Stimulated activated CD8-positive, alpha-beta memory T cell treated with anti-CD3 and anti-CD28 coated beads, Interleukin-2, amount 100 ng/mL, for 48 hours (primary cell): ENCODE measurements around the gene FBLL1.
"Not testable (repeated sequence)": the region's sequence is repeated elsewhere in the genome, so short reads cannot be mapped to it uniquely, and the experiment has no call there.

ENCODE experiments used
- DNase-seq, 2 donors: peaks; one replicate each; pipeline ENCODE4 v3.0.0-alpha.2; 2020; ENCODE audit warnings: low read depth in 2 of 2

The FBLL1 gene

DNA sequence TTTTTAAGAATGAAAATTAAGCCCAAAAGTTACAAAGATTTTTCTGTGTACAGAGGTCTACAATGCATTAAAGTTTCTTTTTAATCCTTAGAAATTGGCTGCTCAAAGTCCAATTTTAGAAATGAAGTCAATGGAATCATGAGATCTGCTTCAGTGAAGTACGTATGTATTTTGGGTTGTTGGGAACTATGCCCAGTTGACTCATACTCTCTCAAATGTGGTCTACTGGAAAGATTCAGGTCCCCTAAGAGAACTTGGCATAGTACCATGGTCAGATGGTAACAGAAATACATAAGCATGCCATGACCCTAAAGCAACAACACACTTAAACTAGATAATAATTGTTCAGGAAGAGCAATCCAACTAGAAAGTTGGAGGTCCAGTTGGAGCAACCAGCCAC lies 23.0 kb downstream of the FBLL1 start:
- no peak for DNase-seq

DNA sequence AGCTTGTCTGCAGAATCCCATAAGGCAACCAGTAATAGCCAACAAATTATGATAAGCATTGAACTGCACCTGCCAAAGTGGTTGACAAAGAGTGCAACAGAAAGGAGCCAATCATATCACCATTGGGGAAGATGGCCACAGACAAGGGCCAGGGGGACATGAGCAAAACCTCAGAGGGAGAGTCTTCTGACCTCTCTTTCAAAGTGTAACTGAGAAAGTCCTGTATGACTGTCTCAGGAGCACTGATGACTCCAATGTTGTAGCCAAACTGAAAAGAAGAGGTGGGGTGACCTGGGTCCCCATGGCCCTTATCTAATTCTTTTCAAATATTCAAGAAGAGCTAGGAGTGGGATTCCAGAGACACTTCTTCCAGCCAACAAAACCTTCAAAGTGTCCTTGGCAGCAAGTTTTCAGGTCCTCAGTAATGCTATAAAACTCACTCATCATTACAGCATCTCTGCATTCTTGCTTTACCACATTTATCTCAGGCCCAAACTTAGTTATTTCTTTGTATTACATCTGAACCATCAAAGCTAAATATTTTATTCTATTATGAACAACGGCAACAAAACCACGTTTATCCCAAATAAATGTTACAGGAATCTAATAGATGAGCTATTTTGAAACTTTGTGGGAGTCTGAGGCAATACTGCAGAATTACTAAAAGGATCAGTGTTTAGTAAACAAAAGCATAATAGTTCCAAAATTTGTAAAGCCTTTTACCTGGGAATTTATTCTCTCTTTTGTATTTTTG lies 24.4 kb downstream of the FBLL1 start:
- DNase-seq: no peak

DNA sequence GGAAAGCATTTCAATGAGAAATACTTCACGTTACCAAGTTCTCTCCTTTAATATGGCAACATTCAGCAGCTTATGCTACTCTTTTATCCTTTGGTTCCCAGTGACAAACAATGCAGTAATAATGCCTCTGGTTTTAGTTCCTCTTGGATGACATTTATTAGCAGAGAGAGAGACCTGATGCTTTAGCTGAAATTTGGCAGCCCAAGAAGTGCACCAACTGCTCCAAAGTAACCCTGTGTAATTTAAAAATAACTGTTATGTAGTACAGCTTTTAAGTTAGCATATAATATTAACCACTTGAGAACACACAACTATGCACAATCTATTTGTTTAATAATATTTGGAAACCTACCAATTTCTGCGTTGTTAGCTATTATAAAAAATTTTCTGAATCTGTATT lies 28.3 kb downstream of the FBLL1 start:
- no peak for DNase-seq

DNA sequence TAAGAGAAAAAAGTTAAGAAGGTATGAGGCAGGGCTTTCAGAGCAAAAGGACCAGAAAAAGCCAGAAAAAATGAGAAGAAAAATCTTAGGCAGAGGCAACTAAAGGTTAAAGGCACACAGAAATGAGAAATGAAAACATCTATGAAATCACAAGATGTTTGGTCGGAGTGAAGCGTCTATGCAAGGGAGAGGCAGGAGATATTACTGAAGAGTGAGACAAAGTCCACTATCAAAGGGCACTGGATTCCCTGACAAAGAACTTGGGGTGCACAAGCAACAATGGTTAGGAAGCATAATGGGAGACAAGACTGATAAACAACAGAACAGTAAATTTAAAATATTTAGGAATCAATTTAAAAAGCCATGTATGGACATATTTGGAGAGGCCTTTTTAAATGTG lies 33.2 kb downstream of the FBLL1 start:
- DNase-seq: no peak

DNA sequence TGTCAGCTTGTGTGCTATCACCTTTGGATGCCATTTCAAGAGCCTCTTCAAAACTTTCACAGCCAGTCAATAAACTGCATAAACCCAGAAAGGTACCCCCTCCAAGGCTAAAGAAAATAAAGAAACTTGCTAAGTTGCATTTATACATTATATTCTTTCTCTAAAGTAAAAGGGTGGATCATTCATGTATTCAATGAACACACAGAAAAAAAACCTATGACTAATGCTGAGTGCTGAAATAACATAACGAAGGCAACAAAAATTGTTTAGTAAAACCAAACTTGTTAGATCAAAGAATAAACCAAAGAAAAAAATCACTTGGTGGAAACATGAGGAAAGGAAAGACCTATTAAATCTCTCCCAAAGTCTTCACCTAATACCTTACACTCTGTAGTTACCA lies 34.9 kb downstream of the FBLL1 start:
- no peak for DNase-seq

DNA sequence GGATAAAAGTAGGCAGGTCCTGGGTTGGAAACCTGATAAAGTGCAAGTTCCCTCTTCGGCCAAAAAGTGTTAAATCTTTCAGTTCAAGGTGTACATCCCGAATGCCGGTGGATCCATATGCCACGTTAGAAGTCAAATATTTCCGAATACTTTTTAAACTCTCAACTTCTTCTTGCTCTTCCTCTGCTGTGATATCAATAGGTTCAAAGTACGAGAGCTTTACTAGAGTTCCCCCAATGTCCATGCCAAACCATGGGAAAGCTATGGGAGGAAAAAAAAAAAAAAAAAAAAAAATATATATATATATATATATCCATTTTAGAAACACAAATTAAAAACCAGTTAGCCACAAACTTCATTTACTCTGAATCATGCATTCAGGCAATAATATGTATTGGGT lies 39.6 kb downstream of the FBLL1 start:
- DNase-seq: no peak

DNA sequence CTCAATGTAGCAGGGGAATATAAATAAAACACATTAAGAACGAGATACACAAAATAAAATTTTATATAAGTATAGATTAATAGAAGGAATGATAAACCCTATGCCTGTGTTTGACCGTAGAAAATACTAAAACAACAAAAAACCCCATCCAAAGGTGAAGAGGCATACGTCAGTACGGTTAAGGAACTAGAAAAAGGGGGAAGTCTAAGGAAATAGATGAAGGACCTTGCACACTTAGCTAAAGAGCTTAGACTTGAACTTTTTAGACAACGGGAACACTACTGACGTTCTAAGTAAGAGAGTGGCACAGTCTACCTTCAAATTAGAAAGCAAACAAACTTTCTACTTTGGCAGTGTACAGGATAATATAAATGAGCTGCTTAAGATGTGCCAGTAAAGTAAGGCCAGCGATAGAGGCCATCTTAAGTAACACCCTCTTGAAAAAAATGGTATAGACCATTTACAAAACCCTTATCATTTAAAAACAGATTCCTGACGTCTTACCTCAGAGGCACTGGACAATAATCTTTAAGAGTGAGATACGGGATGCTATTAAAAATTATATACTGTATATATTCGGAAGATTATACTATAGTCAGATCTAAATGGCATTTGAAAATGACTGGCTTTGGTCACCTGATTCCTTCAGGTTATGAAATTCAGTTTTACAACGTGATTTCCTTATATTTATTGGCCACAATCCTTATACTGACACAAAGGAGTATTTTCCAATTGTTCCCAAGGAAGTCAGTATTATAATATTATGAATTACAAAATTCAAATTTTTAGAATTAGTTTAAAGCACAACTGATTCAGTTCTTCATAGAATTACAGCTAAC lies 41.6 kb downstream of the FBLL1 start:
- DNase-seq: no peak

DNA sequence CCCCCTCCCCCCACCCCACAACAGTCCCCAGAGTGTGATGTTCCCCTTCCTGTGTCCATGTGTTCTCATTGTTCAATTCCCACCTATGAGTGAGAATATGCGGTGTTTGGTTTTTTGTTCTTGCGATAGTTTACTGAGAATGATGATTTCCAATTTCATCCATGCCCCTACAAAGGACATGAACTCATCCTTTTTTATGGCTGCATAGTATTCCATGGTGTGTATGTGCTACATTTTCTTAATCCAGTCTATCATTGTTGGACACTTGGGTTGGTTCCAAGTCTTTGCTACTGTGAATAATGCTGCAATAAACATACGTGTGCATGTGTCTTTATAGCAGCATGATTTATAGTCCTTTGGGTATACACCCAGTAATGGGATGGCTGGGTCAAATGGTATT lies 44.6 kb downstream of the FBLL1 start:
- DNase-seq: not testable (repeated sequence)

DNA sequence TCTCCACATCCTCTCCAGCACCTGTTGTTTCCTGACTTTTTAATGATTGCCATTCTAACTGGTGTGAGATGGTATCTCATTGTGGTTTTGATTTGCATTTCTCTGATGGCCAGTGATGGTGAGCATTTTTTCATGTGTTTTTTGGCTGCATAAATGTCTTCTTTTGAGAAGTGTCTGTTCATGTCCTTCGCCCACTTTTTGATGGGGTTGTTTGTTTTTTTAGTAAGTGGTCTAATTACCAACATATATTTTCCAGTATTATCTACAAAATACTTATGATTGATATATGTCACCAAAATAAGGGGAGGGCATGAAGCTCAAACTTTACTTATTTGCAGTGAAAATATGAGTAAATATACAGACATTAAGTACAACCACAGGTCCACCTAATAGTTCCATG lies 45.1 kb downstream of the FBLL1 start:
- DNase-seq: not testable (repeated sequence)

DNA sequence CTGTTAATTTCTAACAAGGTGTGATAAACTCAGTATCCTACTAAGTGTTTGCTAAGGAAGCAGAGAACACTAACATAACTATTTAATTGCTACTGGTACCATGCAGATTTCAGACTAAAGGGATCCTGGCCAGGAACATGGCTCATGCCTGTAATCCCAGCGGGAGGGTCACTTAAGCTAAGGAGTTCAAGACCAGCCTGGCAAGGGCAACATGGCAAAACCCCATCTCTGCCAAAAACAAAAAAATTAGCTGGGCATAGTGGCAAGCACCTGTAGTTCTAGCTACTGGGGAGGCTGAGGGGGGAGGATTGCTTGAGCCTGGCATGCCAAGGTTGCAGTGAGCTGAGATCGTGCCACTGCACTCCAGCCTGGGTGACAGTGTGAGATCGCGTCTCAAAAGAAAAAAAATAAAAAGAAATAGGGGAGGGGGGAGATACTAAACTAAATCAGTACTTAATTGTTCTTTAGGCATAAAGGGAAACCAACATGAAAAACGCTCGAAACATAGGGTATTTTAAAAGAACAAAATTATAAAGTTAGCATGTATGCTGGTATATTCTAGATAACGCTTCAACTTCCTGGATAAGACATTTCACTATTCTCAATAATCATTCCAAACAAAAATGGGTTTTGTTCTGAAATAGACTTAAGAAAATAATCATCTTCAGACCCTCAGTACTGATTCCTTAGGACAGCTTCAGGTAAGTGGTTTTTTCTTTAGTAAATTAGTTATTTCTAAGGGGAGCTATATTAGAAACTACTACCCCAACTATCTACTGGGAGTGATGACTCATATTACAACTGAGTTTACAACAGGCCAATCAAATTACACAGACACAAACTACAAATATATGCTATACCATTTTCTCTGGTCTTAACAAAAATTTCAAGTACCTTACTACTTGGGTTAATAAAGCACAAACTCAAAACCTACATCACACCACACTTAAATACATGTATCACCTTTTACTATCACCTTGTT lies 46.6 kb downstream of the FBLL1 start:
- no peak for DNase-seq

DNA sequence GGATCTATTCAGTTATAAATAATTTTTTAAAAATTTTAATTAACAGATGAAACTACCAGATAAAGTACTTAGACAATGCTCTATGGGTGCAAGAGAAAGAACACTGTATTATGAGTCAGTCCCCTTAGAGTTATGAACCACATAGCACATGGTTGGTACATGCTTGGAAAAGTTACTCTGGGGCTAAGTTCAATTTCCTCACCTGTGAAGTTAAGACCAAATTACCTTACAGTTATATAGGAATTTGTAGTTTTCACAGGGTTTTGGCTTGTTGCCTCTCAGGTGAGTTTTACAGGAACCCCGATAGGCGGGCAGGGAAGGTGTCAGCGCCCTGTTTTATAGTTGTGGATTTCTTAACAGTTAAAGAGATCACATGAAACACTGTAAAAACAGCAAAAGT lies 48.9 kb downstream of the FBLL1 start:
- no peak for DNase-seq

DNA sequence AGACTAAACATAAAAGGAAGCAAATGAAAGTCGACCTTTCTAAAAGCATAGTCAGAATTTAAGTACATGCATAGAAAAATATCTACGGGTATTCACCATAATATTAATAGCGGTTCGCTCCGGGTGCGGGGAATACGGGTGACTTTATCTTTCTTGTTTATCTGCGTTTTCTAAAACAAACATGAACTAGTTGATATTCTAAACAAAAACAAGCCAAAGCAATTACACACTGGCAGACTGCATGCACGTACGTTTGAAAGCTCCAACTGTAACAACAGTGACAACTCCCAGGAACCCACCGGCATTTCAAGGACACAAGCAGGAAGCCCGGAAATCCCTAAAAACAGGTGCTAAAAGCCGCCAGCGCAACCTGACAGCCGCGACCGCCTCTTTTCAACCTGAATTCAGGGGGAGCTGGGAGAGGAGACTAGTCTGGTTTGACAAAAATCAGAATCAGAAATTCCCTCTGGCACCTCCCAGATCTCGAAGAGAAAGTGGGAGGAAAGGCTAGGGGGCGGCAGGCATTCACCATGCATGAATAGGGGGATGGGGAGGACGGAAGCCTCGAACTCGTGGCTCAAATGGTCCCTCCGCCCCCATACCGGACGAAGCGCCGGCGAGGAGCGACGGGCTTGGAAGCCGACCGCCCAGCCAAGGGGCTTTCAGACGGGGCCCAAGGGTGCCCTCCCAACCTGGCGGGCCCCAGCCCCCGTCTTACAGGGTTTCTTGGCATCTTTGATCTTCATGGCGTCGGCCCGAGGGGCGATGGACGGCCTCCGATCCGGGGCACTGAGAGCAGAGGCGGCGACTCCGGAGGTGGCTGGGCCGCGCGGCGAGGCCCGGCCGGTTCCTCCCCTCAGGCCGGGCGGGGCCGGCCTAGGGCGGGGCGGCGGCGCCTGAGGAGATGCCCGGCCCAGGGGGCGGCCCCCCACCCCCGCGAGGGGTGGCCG lies 49.7 kb downstream of the FBLL1 start, which contains the start of gene PANK3:
Gene PANK3 (minus strand): TSS at position 831 of the 950 bp plus-strand sequence. CDS start 85 bp downstream, at position 746.
- no peak for DNase-seq

DNA sequence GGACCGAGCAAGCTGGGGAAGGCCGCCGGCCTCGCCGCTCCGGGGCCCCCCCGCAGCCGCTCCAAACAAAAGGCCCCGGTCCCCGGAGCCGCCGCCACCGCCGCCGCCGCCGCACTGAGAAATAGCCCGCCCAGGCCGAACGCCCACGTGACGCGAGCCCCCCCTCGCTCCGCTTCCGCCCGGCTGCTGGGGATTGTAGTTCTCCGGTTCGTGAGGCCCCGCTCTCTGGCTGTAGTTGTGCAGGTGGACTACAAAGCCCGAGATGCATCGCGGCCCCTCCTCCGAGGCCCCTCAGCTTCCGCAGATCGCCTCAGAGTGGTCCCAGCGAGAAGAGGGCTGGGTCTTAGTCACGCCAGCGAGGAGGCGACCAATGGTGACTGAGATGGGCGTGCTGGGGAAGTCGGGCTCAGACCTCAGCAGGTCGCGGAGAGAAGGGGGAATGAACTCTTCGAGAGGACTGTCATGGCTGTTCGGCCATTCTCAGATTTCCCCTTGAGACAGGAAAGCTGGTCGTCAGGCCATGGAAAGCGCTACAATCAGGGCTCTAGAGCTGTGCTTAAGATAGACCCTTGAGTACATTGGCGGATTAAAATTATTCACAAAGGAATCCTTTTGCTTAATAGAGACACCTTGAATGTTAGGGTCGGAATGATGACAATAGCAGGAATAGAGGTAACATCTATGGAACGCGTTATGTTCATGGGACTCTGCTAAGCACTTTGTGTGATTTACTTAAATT lies 50.6 kb downstream of the FBLL1 start:
- DNase-seq: peak; percentile 95

DNA sequence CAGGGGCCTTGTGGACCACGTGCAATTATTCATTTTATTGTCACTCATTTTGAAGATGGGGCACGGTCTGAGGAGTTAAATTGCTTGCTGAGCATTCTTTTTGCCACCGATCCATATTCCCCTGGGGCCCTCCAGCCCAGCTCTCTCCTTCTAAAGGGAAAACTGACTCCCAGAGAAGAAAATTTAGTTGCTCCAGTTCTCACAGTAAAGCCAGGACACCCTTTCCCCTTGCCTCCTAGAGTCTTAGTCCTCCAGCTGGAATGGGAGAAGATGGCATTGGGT lies 51.1 kb downstream of the FBLL1 start:
- no peak for DNase-seq
